ENCODE measurements around the gene TMED8.

TMED8 gene

GRCh38 chr14:77299771-77300170, 77.1 kb downstream of the TMED8 start:
- ChIA-PET POLR2A (no interaction called here), CTCF (interaction anchor here (1.2 to 12.9 kb wide), 5 partner anchors 16 to 251 kb away, joined by 3 to 251 read pairs (median 4); partner anchors contain the start of genes GSTZ1 and POMT2)
- 40% methylated on average over 4 of the region's 4 CpGs for WGBS (ENCODE audit: insufficient coverage)
- Histone ChIP-seq H3K4me3 (ENCODE audit: control insufficient read depth in 1 of 7, extremely low read depth in 1 of 7, insufficient read depth in 4 of 7, low read depth in 2 of 7, low read length in 6 of 7) (no peak overlapping the region), H3K27me3 (replicated peaks in 2 of 5; ENCODE audit: control insufficient read depth in 4 of 5, insufficient read depth in 5 of 5, low read length in 4 of 5) (no peaks in the 10 kb centered on the region), H3K27ac (ENCODE audit: insufficient read depth in 1 of 2, low read depth in 1 of 2, low read length in 2 of 2, poor library complexity in 1 of 2, severe bottlenecking in 2 of 2) (no peak overlapping the region), H3K9me3 (ENCODE audit: control extremely low read depth in 1 of 5, control insufficient read depth in 4 of 5, insufficient read depth in 2 of 5, low read depth in 1 of 5, low read length in 4 of 5) (no peaks in the 10 kb centered on the region), H3K36me3 (ENCODE audit: control insufficient read depth in 4 of 4, insufficient read depth in 4 of 4, low read length in 3 of 4) (peaks cover 5 to 38% (median 13%) of the 10 kb centered on the region in 4 experiments), H3K4me1 (ENCODE audit: control extremely low read depth in 1 of 4, control insufficient read depth in 4 of 4, insufficient read depth in 4 of 4, low read length in 3 of 4) (peaks cover 0 to 8% (median 6%) of the 10 kb centered on the region in 4 experiments)
- peak in 1 of 3 donors; percentile 10 for DNase-seq

GRCh38 chr14:77296906-77297305, 80.0 kb downstream of the TMED8 start:
- CTCF ChIA-PET: interaction anchor here (0.7 to 12.9 kb wide), 3 partner anchors 19 to 112 kb away, joined by 3 to 251 read pairs (median 4); partner anchors contain the start of genes GSTZ1 and POMT2
- 97% methylated on average over 8 of the region's 8 CpGs for WGBS (ENCODE audit: insufficient coverage)

GRCh38 chr14:77296155-77296554, 80.7 kb downstream of the TMED8 start:
- H3K4me1 ChIP-seq (ENCODE audit: control extremely low read depth in 1 of 4, control insufficient read depth in 4 of 4, insufficient read depth in 4 of 4, low read length in 3 of 4): peaks cover 0 to 7% (median 2%) of the 10 kb centered on the region in 4 experiments
- no peak for DNase-seq
- ChIA-PET POLR2A (no interaction called here), CTCF (interaction anchor here (1.0 to 12.9 kb wide), 2 partner anchors 11 to 19 kb away, joined by 3 to 251 read pairs; partner anchors contain the start of genes GSTZ1 and POMT2)
- no peaks in the 10 kb centered on the region for H3K9me3 ChIP-seq (ENCODE audit: control extremely low read depth in 1 of 5, control insufficient read depth in 4 of 5, insufficient read depth in 2 of 5, low read depth in 1 of 5, low read length in 4 of 5)
- no peak overlapping the region for H3K4me3 ChIP-seq (ENCODE audit: control insufficient read depth in 1 of 7, extremely low read depth in 1 of 7, insufficient read depth in 4 of 7, low read depth in 2 of 7, low read length in 6 of 7)
- H3K27me3 ChIP-seq (replicated peaks in 2 of 5; ENCODE audit: control insufficient read depth in 4 of 5, insufficient read depth in 5 of 5, low read length in 4 of 5): no peaks in the 10 kb centered on the region
- H3K36me3 ChIP-seq (ENCODE audit: control insufficient read depth in 4 of 4, insufficient read depth in 4 of 4, low read length in 3 of 4): peaks cover 0 to 28% (median 11%) of the 10 kb centered on the region in 4 experiments
- H3K27ac ChIP-seq (ENCODE audit: insufficient read depth in 1 of 2, low read depth in 1 of 2, low read length in 2 of 2, poor library complexity in 1 of 2, severe bottlenecking in 2 of 2): no peak overlapping the region
- 90% methylated on average over 13 of the region's 13 CpGs for WGBS (ENCODE audit: insufficient coverage)

More at GRCh38 chr14:77296906-77297305, 80.0 kb downstream of the TMED8 start:
- Histone ChIP-seq H3K4me1 (ENCODE audit: control extremely low read depth in 1 of 4, control insufficient read depth in 4 of 4, insufficient read depth in 4 of 4, low read length in 3 of 4) (peaks cover 0 to 7% (median 2%) of the 10 kb centered on the region in 4 experiments), H3K36me3 (ENCODE audit: control insufficient read depth in 4 of 4, insufficient read depth in 4 of 4, low read length in 3 of 4) (peaks cover 0 to 31% (median 11%) of the 10 kb centered on the region in 4 experiments), H3K9me3 (ENCODE audit: control extremely low read depth in 1 of 5, control insufficient read depth in 4 of 5, insufficient read depth in 2 of 5, low read depth in 1 of 5, low read length in 4 of 5) (no peaks in the 10 kb centered on the region), H3K27me3 (replicated peaks in 2 of 5; ENCODE audit: control insufficient read depth in 4 of 5, insufficient read depth in 5 of 5, low read length in 4 of 5) (no peaks in the 10 kb centered on the region), H3K27ac (ENCODE audit: insufficient read depth in 1 of 2, low read depth in 1 of 2, low read length in 2 of 2, poor library complexity in 1 of 2, severe bottlenecking in 2 of 2) (no peak overlapping the region), H3K4me3 (ENCODE audit: control insufficient read depth in 1 of 7, extremely low read depth in 1 of 7, insufficient read depth in 4 of 7, low read depth in 2 of 7, low read length in 6 of 7) (no peak overlapping the region)
- POLR2A ChIA-PET: no interaction called here
- no peak for DNase-seq

DNA sequence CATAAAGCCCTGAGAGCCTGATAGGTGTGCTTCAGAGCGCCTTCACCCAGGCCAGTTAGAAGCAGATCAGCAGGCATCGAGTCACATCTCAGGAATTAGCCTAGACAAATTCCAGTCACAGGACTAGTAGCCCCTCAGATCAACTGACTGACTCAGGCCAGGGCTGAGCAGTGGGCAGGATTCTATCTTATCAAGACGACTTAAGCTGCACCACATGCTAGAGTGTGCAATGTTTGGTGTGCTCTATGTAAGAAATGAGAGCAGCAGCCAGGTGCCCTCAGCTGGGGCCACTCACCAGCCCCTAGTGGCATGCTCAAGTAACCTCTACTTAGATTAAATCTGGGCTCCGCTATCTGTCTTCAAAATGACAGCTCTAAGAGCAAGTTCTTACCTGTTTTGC, 86.2 kb downstream of the TMED8 start:
- Histone ChIP-seq H3K9me3 (ENCODE audit: control extremely low read depth in 1 of 5, control insufficient read depth in 4 of 5, insufficient read depth in 2 of 5, low read depth in 1 of 5, low read length in 4 of 5) (no peaks in the 10 kb centered on the region), H3K4me1 (ENCODE audit: control extremely low read depth in 1 of 4, control insufficient read depth in 4 of 4, insufficient read depth in 4 of 4, low read length in 3 of 4) (no peaks in the 10 kb centered on the region), H3K4me3 (ENCODE audit: control insufficient read depth in 1 of 7, extremely low read depth in 1 of 7, insufficient read depth in 4 of 7, low read depth in 2 of 7, low read length in 6 of 7) (no peak overlapping the region), H3K27ac (ENCODE audit: insufficient read depth in 1 of 2, low read depth in 1 of 2, low read length in 2 of 2, poor library complexity in 1 of 2, severe bottlenecking in 2 of 2) (no peak overlapping the region), H3K27me3 (replicated peaks in 2 of 5; ENCODE audit: control insufficient read depth in 4 of 5, insufficient read depth in 5 of 5, low read length in 4 of 5) (no peaks in the 10 kb centered on the region), H3K36me3 (ENCODE audit: control insufficient read depth in 4 of 4, insufficient read depth in 4 of 4, low read length in 3 of 4) (peaks cover under 1 to 21% (median 4%) of the 10 kb centered on the region in 4 experiments)
- CTCF ChIA-PET: interaction anchor here (0.5 to 4.3 kb wide), 5 partner anchors 8 to 491 kb away, joined by 3 to 14 read pairs (median 5); no protein-coding TSS in a partner anchor
- peak in 1 of 3 donors; percentile 12 for DNase-seq
- 96% methylated on average over 3 of the region's 4 CpGs for WGBS (ENCODE audit: insufficient coverage)
- POLR2A ChIA-PET: no interaction called here

GRCh38 chr14:77286576-77286975, 90.3 kb downstream of the TMED8 start:
- Histone ChIP-seq H3K4me1 (ENCODE audit: control extremely low read depth in 1 of 4, control insufficient read depth in 4 of 4, insufficient read depth in 4 of 4, low read length in 3 of 4) (no peaks in the 10 kb centered on the region), H3K36me3 (ENCODE audit: control insufficient read depth in 4 of 4, insufficient read depth in 4 of 4, low read length in 3 of 4) (peaks cover 6 to 43% (median 24%) of the 10 kb centered on the region in 4 experiments), H3K27me3 (replicated peaks in 2 of 5; ENCODE audit: control insufficient read depth in 4 of 5, insufficient read depth in 5 of 5, low read length in 4 of 5) (no peaks in the 10 kb centered on the region), H3K4me3 (ENCODE audit: control insufficient read depth in 1 of 7, extremely low read depth in 1 of 7, insufficient read depth in 4 of 7, low read depth in 2 of 7, low read length in 6 of 7) (no peak overlapping the region), H3K9me3 (ENCODE audit: control extremely low read depth in 1 of 5, control insufficient read depth in 4 of 5, insufficient read depth in 2 of 5, low read depth in 1 of 5, low read length in 4 of 5) (no peaks in the 10 kb centered on the region), H3K27ac (ENCODE audit: insufficient read depth in 1 of 2, low read depth in 1 of 2, low read length in 2 of 2, poor library complexity in 1 of 2, severe bottlenecking in 2 of 2) (no peak overlapping the region)
- DNase-seq: no peak
- WGBS (ENCODE audit: insufficient coverage): no CpG with 5 or more reads among the region's 5 CpGs
- ChIA-PET POLR2A (no interaction called here), CTCF (interaction anchor here (0.9 to 1.7 kb wide), 4 partner anchors 12 to 134 kb away, joined by 3 to 6 read pairs (median 4); no protein-coding TSS in a partner anchor)
